Skeletal muscle satellite cell (primary cell): ENCODE measurements around the gene CREG2.
A peak's percentile ranks its signal among the peaks of the same experiment; 100 is the strongest.
"Not testable (repeated sequence)": the region's sequence is repeated elsewhere in the genome, so short reads cannot be mapped to it uniquely, and the experiment has no call there.

Experiments
- H3K27me3 ChIP-seq: 2 replicates; pipeline ENCODE4 v1.7.0; 2013; ENCODE audit warnings: low read length; ENCODE audit not compliant: control insufficient read depth, insufficient read depth
- H3K36me3 ChIP-seq: 2 replicates; pipeline ENCODE4 v1.7.0; 2013; ENCODE audit warnings: mild to moderate bottlenecking, control low read depth, low read length; ENCODE audit not compliant: insufficient read depth
- H3K4me1 ChIP-seq: 2 replicates; pipeline ENCODE4 v1.7.0; 2013; ENCODE audit warnings: low read length; ENCODE audit not compliant: control insufficient read depth, insufficient read depth
- H3K4me2 ChIP-seq: 2 replicates; pipeline ENCODE4 v1.7.0; 2013; ENCODE audit warnings: mild to moderate bottlenecking, low read length
- H3K4me3 ChIP-seq: 2 replicates; pipeline ENCODE4 v1.7.0; 2013; ENCODE audit warnings: low read length
- H3K9ac ChIP-seq: 2 replicates; pipeline ENCODE4 v1.7.0; 2013; ENCODE audit warnings: mild to moderate bottlenecking, low read depth, low read length, moderate library complexity
- H3K9me3 ChIP-seq: replicated peaks from 2 replicates; pipeline ENCODE4 v1.7.0; 2013; ENCODE audit warnings: mild to moderate bottlenecking, control low read depth, low read length

Gene CREG2

DNA sequence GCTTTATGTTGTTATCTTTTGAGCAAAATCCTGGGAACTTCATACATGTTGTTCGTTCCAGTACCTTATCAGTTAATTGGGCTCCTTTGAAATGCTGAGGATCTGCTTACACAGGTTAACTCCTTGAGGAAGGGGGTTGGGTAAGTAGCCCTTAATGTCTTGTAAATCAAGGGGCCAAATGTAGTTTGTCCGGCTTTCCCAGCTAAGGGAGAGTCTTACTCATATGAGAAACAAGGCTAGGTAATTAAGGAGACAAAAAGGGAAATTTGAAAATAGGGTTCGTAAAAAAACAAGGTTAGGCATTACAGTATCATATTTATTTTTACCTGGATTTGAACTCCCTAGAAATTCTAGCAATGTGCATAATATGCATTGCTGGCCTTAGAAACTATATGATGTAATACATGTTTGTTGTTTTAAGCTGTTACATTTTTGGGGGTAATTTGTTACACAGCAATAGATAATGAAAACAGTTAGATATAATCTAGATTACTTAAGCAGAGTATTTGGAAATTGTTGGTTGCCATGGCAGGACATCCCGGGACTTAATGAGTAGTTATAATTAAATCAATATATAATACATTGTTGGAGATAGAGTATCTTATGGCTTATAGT, 47.9 kb downstream of the CREG2 start:
- H3K9me3 ChIP-seq: no peaks in the 10 kb centered on the region
- no peak overlapping the region for H3K9ac ChIP-seq
- no peaks in the 10 kb centered on the region for H3K36me3 ChIP-seq
- no peak overlapping the region for H3K4me3 ChIP-seq
- no peak overlapping the region for H3K4me2 ChIP-seq
- no peaks in the 10 kb centered on the region for H3K27me3 ChIP-seq
- H3K4me1 ChIP-seq: peaks cover 4% of the 10 kb centered on the region

- Histone ChIP-seq H3K9me3 (no peaks in the 10 kb centered on the region), H3K4me3 (no peak overlapping the region), H3K27me3 (no peaks in the 10 kb centered on the region), H3K9ac (peak overlapping the region; percentile 56), H3K4me2 (peak overlapping the region; percentile 61), H3K36me3 (no peaks in the 10 kb centered on the region), H3K4me1 (peaks cover 4% of the 10 kb centered on the region)
Observed at GRCh38 chr2:101337877-101338276, 49.4 kb downstream of the CREG2 start.

GRCh38 chr2:101332885-101333766, 54.2 kb downstream of the CREG2 start:
- no peak overlapping the region for H3K4me3 ChIP-seq
- H3K9me3 ChIP-seq: no peaks in the 10 kb centered on the region
- peaks cover 13% of the 10 kb centered on the region for H3K4me1 ChIP-seq
- H3K9ac ChIP-seq: no peak overlapping the region
- no peaks in the 10 kb centered on the region for H3K27me3 ChIP-seq
- H3K36me3 ChIP-seq: no peaks in the 10 kb centered on the region
- H3K4me2 ChIP-seq: no peak overlapping the region

- no peaks in the 10 kb centered on the region for H3K36me3 ChIP-seq
- H3K4me2 ChIP-seq: no peak overlapping the region
- H3K27me3 ChIP-seq: no peaks in the 10 kb centered on the region
- H3K4me1 ChIP-seq: peaks cover 16% of the 10 kb centered on the region
- H3K4me3 ChIP-seq: no peak overlapping the region
- H3K9ac ChIP-seq: no peak overlapping the region
- H3K9me3 ChIP-seq: no peaks in the 10 kb centered on the region
Observed at GRCh38 chr2:101331202-101331601, 56.1 kb downstream of the CREG2 start.

- H3K4me1 ChIP-seq: peaks cover 16% of the 10 kb centered on the region
- H3K4me3 ChIP-seq: no peak overlapping the region
- H3K27me3 ChIP-seq: no peaks in the 10 kb centered on the region
- no peaks in the 10 kb centered on the region for H3K9me3 ChIP-seq
- H3K9ac ChIP-seq: no peak overlapping the region
- H3K36me3 ChIP-seq: no peaks in the 10 kb centered on the region
- H3K4me2 ChIP-seq: no peak overlapping the region
Observed at GRCh38 chr2:101330253-101330933, 56.9 kb downstream of the CREG2 start.

DNA sequence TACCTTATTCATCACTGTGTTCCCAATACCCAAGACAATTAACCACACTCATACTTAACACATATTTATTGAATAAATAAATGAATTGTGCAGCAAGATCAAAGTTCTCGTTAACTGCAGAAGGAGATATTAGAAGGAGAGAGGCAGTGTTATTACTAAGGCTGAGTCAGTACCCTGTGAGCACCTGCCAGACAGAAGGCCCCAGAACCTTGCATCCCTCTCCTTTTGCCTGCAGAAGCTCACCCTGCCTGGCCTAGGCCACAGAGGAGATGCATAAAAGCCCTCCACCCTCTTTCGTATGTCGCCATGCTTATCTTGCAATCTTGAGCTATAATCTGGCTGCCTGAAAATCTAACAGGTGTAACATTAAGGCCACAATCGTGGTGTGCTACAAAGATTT, 58.3 kb downstream of the CREG2 start:
- Histone ChIP-seq H3K4me2 (no peak overlapping the region), H3K4me3 (no peak overlapping the region), H3K9ac (no peak overlapping the region), H3K9me3 (no peaks in the 10 kb centered on the region), H3K4me1 (peaks cover 16% of the 10 kb centered on the region), H3K36me3 (no peaks in the 10 kb centered on the region), H3K27me3 (no peaks in the 10 kb centered on the region)

DNA sequence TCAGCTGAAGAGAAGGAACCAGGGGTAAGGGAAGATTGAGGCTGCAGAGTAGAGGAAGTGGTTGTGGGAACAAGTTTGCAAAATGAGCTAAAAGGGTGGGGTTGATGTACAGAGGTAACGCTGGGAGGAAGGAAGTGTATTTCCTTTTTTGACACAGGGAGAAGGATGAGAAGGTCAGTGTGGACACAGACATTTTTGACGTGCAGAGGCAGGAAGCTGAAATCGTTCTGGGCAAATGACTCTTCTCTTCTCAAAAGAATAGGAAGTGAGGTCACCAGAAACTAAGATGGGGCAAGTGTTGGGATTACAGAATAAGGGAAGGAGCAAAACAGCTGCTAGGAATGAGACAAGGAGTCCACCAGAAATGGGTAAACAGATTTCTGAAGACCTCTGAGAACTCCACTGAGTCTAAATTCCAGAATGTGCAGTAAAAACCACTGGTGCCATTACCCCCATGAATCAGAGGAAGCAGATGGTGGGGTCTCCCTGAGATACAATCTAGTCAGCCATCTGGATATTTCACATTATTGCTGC, 58.8 kb downstream of the CREG2 start:
- Histone ChIP-seq H3K9me3 (no peaks in the 10 kb centered on the region), H3K27me3 (no peaks in the 10 kb centered on the region), H3K9ac (no peak overlapping the region), H3K4me3 (no peak overlapping the region), H3K4me2 (peak overlapping the region; percentile 36), H3K4me1 (peaks cover 16% of the 10 kb centered on the region), H3K36me3 (no peaks in the 10 kb centered on the region)

DNA sequence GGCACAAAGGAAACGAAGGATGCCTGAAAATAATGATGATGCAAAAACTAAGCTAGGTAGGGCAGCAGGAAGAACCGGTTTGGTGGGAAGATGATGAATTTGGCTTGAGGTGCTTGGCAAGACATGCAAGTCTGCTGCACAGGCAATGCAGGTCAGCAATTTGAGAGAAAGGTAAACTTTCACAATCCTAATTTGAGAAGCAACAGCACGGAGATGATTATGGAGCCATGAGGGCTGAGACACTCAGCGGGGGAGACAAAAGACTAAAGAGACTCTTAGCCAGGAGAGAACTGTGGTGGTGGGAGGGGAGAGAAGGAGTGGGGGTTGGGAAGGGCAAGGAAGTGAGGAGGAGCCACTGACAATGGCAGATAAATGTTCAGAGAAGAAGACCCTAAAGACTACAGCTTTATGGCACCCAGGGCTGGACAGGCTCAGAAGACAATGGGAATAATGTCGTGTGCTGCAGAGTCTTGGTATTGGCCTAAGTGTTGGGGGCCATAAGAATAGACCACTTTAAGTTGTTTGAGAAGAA, 59.4 kb downstream of the CREG2 start:
- Histone ChIP-seq H3K4me3 (no peak overlapping the region), H3K4me1 (peaks cover 16% of the 10 kb centered on the region), H3K27me3 (no peaks in the 10 kb centered on the region), H3K4me2 (peak overlapping the region; percentile 36), H3K36me3 (no peaks in the 10 kb centered on the region), H3K9ac (no peak overlapping the region), H3K9me3 (no peaks in the 10 kb centered on the region)

DNA sequence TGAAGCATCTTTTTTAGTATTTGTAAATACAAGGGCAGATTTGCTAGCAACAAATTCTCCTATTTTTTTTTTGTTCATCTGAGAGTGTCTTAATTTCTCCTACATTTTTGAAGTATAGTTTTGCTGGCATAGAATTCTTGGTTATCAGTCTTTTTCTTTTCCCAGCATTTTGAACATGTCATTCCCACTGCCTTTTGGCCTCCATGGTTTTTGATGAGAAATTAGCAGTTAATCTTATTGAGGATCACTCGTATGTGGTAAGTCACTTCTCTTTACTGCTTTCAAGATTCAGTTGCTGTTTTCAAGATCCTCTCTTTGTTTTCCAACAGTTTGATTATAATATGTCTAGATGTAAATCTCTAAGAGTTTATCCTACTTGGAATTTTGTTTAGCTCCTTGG, 61.9 kb downstream of the CREG2 start:
- peaks cover 16% of the 10 kb centered on the region for H3K4me1 ChIP-seq
- H3K4me3 ChIP-seq: no peak overlapping the region
- no peaks in the 10 kb centered on the region for H3K9me3 ChIP-seq
- no peak overlapping the region for H3K4me2 ChIP-seq
- no peaks in the 10 kb centered on the region for H3K27me3 ChIP-seq
- no peaks in the 10 kb centered on the region for H3K36me3 ChIP-seq
- no peak overlapping the region for H3K9ac ChIP-seq

DNA sequence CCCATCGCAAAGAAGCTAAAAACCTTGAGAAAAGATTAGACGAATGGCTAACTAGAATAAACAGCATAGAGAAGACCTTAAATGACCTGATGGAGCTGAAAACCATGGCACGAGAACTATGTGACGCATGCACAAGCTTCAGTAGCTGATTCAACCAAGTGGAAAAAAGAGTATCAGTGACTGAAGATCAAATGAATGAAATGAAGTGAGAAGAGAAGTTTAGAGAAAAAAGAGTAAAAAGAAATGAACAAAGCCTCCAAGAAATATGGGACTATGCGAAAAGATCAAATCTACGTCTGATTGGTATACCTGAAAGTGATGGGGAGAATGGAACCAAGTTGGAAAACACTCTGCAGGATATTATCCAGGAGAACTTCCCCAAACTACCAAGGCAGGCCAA, 70.7 kb downstream of the CREG2 start:
- not testable (repeated sequence) for H3K4me1 ChIP-seq, H3K36me3 ChIP-seq, H3K4me3 ChIP-seq, H3K9me3 ChIP-seq, H3K27me3 ChIP-seq, H3K4me2 ChIP-seq, H3K9ac ChIP-seq

DNA sequence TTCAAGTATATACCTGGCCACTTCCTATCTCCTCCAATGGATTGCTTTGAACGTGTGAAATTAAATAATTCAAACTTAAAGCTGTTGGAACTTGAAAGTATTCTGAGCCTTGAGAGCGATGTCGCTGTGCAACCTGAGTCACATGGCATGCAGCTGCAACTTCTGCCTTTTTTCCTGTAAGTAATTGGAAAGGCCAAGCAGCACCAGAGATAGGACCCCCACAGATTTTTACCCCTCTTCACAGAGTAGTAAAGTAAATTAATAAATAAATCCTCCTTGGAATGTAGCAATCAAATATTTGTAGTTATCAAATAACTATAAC, 75.6 kb downstream of the CREG2 start:
- H3K9me3 ChIP-seq: no peaks in the 10 kb centered on the region
- H3K4me1 ChIP-seq: peaks cover 4% of the 10 kb centered on the region
- H3K4me2 ChIP-seq: no peak overlapping the region
- no peaks in the 10 kb centered on the region for H3K36me3 ChIP-seq
- no peak overlapping the region for H3K4me3 ChIP-seq
- no peaks in the 10 kb centered on the region for H3K27me3 ChIP-seq
- H3K9ac ChIP-seq: no peak overlapping the region
